HEK293 (cell line): ENCODE results near the gene FAM78A.
"Not testable (repeated sequence)": the region's sequence is repeated elsewhere in the genome, so short reads cannot be mapped to it uniquely, and the experiment has no call there.

ENCODE experiments used
- CTCF ChIA-PET: fragments of 350-600 bp; formaldehyde crosslinking; extraction: SDS; loops from one replicate; lab custom pipeline; 2021; ENCODE audit warnings: antibody characterized with exemption; lab: Yijun Ruan, JAX
- POLR2A ChIA-PET: fragments of 300-600 bp; formaldehyde crosslinking; extraction: SDS; loops from one replicate; lab custom pipeline; 2020; ENCODE audit warnings: antibody characterized with exemption, inconsistent platforms; lab: Yijun Ruan, JAX
- H3K27ac ChIP-seq: fragments of 200-500 bp; sonication (Bioruptor generic); 2 replicates; pipeline ENCODE4 v1.5.1; 2014; ENCODE audit warnings: low read depth, low read length, control low read depth, inconsistent platforms; ENCODE audit errors: extremely low read depth
- H3K36me3 ChIP-seq, 2 experiments: fragments of 200-500 bp in 1 of 2; sonication (Bioruptor generic) in 1 of 2; 1 replicate in 1 of 2; 2 replicates in 1 of 2; pipeline ENCODE4 v1.5.1; 2014 to 2017; ENCODE audit warnings: inconsistent platforms in 2 of 2, low read length in 2 of 2; ENCODE audit not compliant: control insufficient read depth in 2 of 2, insufficient read depth in 1 of 2
- H3K4me1 ChIP-seq: fragments of 200-500 bp; sonication (Bioruptor generic); 2 replicates; pipeline ENCODE4 v1.5.1; 2014; ENCODE audit warnings: mild to moderate bottlenecking, low read length, inconsistent platforms; ENCODE audit not compliant: control insufficient read depth, insufficient read depth
- H3K4me3 ChIP-seq: 2 replicates; pipeline ENCODE4 v1.5.1; 2011; ENCODE audit warnings: low read depth, mild to moderate bottlenecking, control low read depth, low read length, moderate library complexity
- H3K9me3 ChIP-seq: fragments of 200-500 bp; sonication (Bioruptor generic); 2 replicates; pipeline ENCODE4 v1.5.1; 2014; ENCODE audit warnings: low read depth, low read length, inconsistent platforms; ENCODE audit not compliant: control insufficient read depth, insufficient read depth
- ELK4 ChIP-seq: IDR thresholded peaks from 2 replicates; pipeline ENCODE4 v1.6.1; 2011; ENCODE audit warnings: mild to moderate bottlenecking, low read depth, low read length, borderline replicate concordance
- HIC1 ChIP-seq: fragments of 450-650 bp; formaldehyde crosslinking; IDR thresholded peaks from 2 replicates; pipeline ENCODE4 v1.5.1; 2016; ENCODE audit warnings: missing biosample characterization, missing genetic modification characterization
- HOXC10 ChIP-seq: sonication (generic); formaldehyde crosslinking; IDR thresholded peaks from 2 replicates; pipeline ENCODE4 v1.8.1; 2023; ENCODE audit warnings: mild to moderate bottlenecking, missing genetic modification reagents
- PBX3 ChIP-seq: sonication (generic); formaldehyde crosslinking; IDR thresholded peaks from 2 replicates; pipeline ENCODE4 v1.8.1; 2022; ENCODE audit warnings: mild to moderate bottlenecking, moderate library complexity, missing genetic modification reagents
- SCRT2 ChIP-seq: fragments of 450-650 bp; formaldehyde crosslinking; IDR thresholded peaks from 2 replicates; pipeline ENCODE4 v1.5.1; 2016; ENCODE audit warnings: missing biosample characterization, missing genetic modification characterization
- ZFP3 ChIP-seq: fragments of 450-650 bp; formaldehyde crosslinking; IDR thresholded peaks from 2 replicates; pipeline ENCODE4 v1.5.1; 2016; ENCODE audit warnings: low read depth, missing biosample characterization, missing genetic modification characterization
- ZFP41 ChIP-seq: fragments of 450-650 bp; formaldehyde crosslinking; IDR thresholded peaks from 2 replicates; pipeline ENCODE4 v1.5.1; 2016; ENCODE audit warnings: missing biosample characterization, missing genetic modification characterization, borderline replicate concordance
- ZIC2 ChIP-seq: fragments of 450-650 bp; formaldehyde crosslinking; IDR thresholded peaks from 2 replicates; pipeline ENCODE4 v1.5.1; 2016; ENCODE audit warnings: missing biosample characterization, missing genetic modification characterization
- ZNF114 ChIP-seq: fragments of 450-650 bp; formaldehyde crosslinking; IDR thresholded peaks from 2 replicates; pipeline ENCODE4 v1.5.0; 2017; ENCODE audit warnings: missing biosample characterization, missing genetic modification characterization
- ZNF2 ChIP-seq: fragments of 450-650 bp; formaldehyde crosslinking; IDR thresholded peaks from 2 replicates; pipeline ENCODE4 v1.5.1; 2016; ENCODE audit warnings: missing biosample characterization, missing genetic modification characterization
- ZNF354C ChIP-seq: fragments of 450-650 bp; formaldehyde crosslinking; IDR thresholded peaks from 2 replicates; pipeline ENCODE4 v1.5.1; 2016; ENCODE audit warnings: missing biosample characterization, missing genetic modification characterization, low read depth, borderline replicate concordance
- ZNF433 ChIP-seq: fragments of 450-650 bp; formaldehyde crosslinking; IDR thresholded peaks from 2 replicates; pipeline ENCODE4 v1.5.1; 2016; ENCODE audit warnings: missing biosample characterization, missing genetic modification characterization, low read depth
- ZNF510 ChIP-seq: fragments of 450-650 bp; formaldehyde crosslinking; IDR thresholded peaks from 2 replicates; pipeline ENCODE4 v1.5.1; 2018; ENCODE audit warnings: mild to moderate bottlenecking, missing genetic modification characterization, missing biosample characterization; ENCODE audit not compliant: insufficient replicate concordance
- ZNF664 ChIP-seq: fragments of 450-650 bp; formaldehyde crosslinking; IDR thresholded peaks from 2 replicates; pipeline ENCODE4 v1.5.1; 2016; ENCODE audit warnings: missing biosample characterization, missing genetic modification characterization
- ZNF701 ChIP-seq: fragments of 450-650 bp; formaldehyde crosslinking; IDR thresholded peaks from 2 replicates; pipeline ENCODE4 v1.5.1; 2016; ENCODE audit warnings: missing biosample characterization, missing genetic modification characterization
- ZNF707 ChIP-seq: fragments of 450-650 bp; formaldehyde crosslinking; IDR thresholded peaks from 2 replicates; pipeline ENCODE4 v1.5.1; 2016; ENCODE audit warnings: missing biosample characterization, missing genetic modification characterization
- ZNF777 ChIP-seq: fragments of 450-650 bp; formaldehyde crosslinking; IDR thresholded peaks from 2 replicates; pipeline ENCODE4 v1.5.1; 2017; ENCODE audit warnings: missing biosample characterization, missing genetic modification characterization, borderline replicate concordance
- ZNF843 ChIP-seq: fragments of 450-650 bp; formaldehyde crosslinking; IDR thresholded peaks from 2 replicates; pipeline ENCODE4 v1.5.1; 2016; ENCODE audit warnings: missing biosample characterization, missing genetic modification characterization
- ZSCAN4 ChIP-seq: fragments of 450-650 bp; formaldehyde crosslinking; IDR thresholded peaks from 2 replicates; pipeline ENCODE4 v1.5.1; 2017; ENCODE audit warnings: missing biosample characterization, missing genetic modification characterization

FAM78A gene

GRCh38 chr9:131252120-131252519 lies 24.2 kb downstream of the FAM78A start (continued):
- TF ChIP-seq ZNF354C (no peak), ZFP3 (no peak), ZNF510 (tag by site-specific recombination) (no peak)

GRCh38 chr9:131246618-131247017 lies 29.7 kb downstream of the FAM78A start:
- ChIA-PET POLR2A (no interaction called here), CTCF (interaction anchor here (2.7 kb wide), 1 partner anchor 90 kb away, joined by 6 read pairs; no protein-coding TSS in a partner anchor)
- TF ChIP-seq ZNF701 (tag by site-specific recombination): no peak
- TF ChIP-seq HIC1 (tag by site-specific recombination): no peak
- no peak for TF ChIP-seq ZFP41
- no peak for TF ChIP-seq HOXC10 (CRISPR knock-in tag)
- TF ChIP-seq ELK4: no peak
- no peak for TF ChIP-seq ZNF2 (tag by site-specific recombination)
- TF ChIP-seq ZNF354C: no peak
- no peak for TF ChIP-seq ZNF843 (tag by site-specific recombination)
- no peak for TF ChIP-seq ZNF777
- no peak for TF ChIP-seq ZNF114 (tag by site-specific recombination)
- no peaks in the 10 kb centered on the region for H3K9me3 ChIP-seq
- H3K4me3 ChIP-seq: no peak overlapping the region
- H3K27ac ChIP-seq: no peak overlapping the region
- H3K36me3 ChIP-seq: no peaks in the 10 kb centered on the region
- H3K4me1 ChIP-seq: no peaks in the 10 kb centered on the region

GRCh38 chr9:131244331-131244730 lies 32.0 kb downstream of the FAM78A start:
- H3K27ac ChIP-seq, POLR2A ChIA-PET, CTCF ChIA-PET: not testable (repeated sequence)

GRCh38 chr9:131240047-131240921 lies 36.0 kb downstream of the FAM78A start:
- CTCF ChIA-PET: interaction anchor here (1.2 kb wide), 1 partner anchor 96 kb away, joined by 4 read pairs; no protein-coding TSS in a partner anchor
- TF ChIP-seq ZNF433 (tag by site-specific recombination): no peak
- TF ChIP-seq ZSCAN4 (tag by site-specific recombination): no peak
- 0 out of 2 replicates have a peak, but pooled peaks have one; percentile 11 for TF ChIP-seq ZIC2 (tag by site-specific recombination)
- no peak for TF ChIP-seq ZNF664 (tag by site-specific recombination)
- no peak for TF ChIP-seq PBX3 (CRISPR knock-in tag)
- no peak for TF ChIP-seq ZNF114 (tag by site-specific recombination)
- TF ChIP-seq SCRT2 (tag by site-specific recombination): peak; percentile 69
- no peak for TF ChIP-seq ZNF707 (tag by site-specific recombination)

More at GRCh38 chr9:131244331-131244730, 32.0 kb downstream of the FAM78A start:
- H3K36me3 ChIP-seq, H3K4me3 ChIP-seq, H3K9me3 ChIP-seq, H3K4me1 ChIP-seq: not testable (repeated sequence)

More at GRCh38 chr9:131240047-131240921, 36.0 kb downstream of the FAM78A start:
- Histone ChIP-seq H3K4me3 (no peak overlapping the region), H3K4me1 (no peaks in the 10 kb centered on the region), H3K9me3 (no peaks in the 10 kb centered on the region), H3K36me3 (peaks cover 0 to 8% of the 10 kb centered on the region in 2 experiments; a peak in 1 of 3 replicates), H3K27ac (no peak overlapping the region)
- POLR2A ChIA-PET: interaction anchor here (0.5 kb wide), 1 partner anchor 590 kb away, joined by 3 read pairs; no protein-coding TSS in a partner anchor
